GM12878 (cell line): ENCODE measurements around the gene ADAMTSL1. TPM values are rescaled to one million over a fixed set of nuclear protein-coding genes. Genes with fewer than 3 reads are reported as not detected.

Source experiments
- ATAC-seq: fragments of 200-7000 bp; cut with Tn5 transposase; 3 replicates; pipeline ENCODE4 v1.9.1; 2020; ENCODE audit warnings: mild to moderate bottlenecking, moderate library complexity
- BruUV-seq: library from RNA; stranded (reverse); fragments of 400-500 nt; replicated peaks from 2 replicates; lab custom pipeline; 2021; lab: Mats Ljungman, UMichigan
- CTCF ChIA-PET: fragments of 300-600 bp; sonication (Branson Sonifier 250); formaldehyde crosslinking; extraction: SDS; loops from one replicate; lab custom pipeline; 2021; ENCODE audit warnings: inconsistent platforms; lab: Yijun Ruan, JAX
- POLR2A ChIA-PET: fragments of 350-600 bp; formaldehyde crosslinking; extraction: SDS; loops from one replicate; lab custom pipeline; 2021; ENCODE audit warnings: inconsistent platforms; lab: Charles Lee
- RAD21 ChIA-PET: fragments of 300-600 bp; sonication (Branson Sonifier 250); formaldehyde crosslinking; loops from one replicate; lab custom pipeline; 2023; ENCODE audit warnings: antibody characterized with exemption; ENCODE audit not compliant: unreplicated experiment; lab: Charles Lee
- SMC1A ChIA-PET: fragments of 300-600 bp; sonication (Branson Sonifier 250); formaldehyde crosslinking; loops from one replicate; lab custom pipeline; 2023; ENCODE audit not compliant: unreplicated experiment, uncharacterized antibody; lab: Charles Lee
- DNase-seq: peaks from one replicate; pipeline ENCODE4 v3.0.0-alpha.2; 2011; ENCODE audit warnings: low read depth, low spot score
- FAIRE-seq: peaks from 3 replicates; lab custom pipeline; 2011; peaks lifted over from hg19 to GRCh38; lab: Jason Lieb, UNC
- H2AFZ ChIP-seq: 2 replicates; pipeline ENCODE4 v1.6.0; 2011; ENCODE audit warnings: low read depth, low read length, control low read depth; ENCODE audit not compliant: control insufficient read depth
- H3K27ac ChIP-seq: 2 replicates; pipeline ENCODE4 v1.5.1; 2011; ENCODE audit warnings: control low read depth; ENCODE audit not compliant: control insufficient read depth, insufficient read depth
- H3K27me3 ChIP-seq, 2 experiments: replicated peaks in 1 of 2; 2 replicates each; pipeline versions ENCODE4 v1.6.0 to v1.6.1; 2011; ENCODE audit warnings: low read length in 1 of 2; ENCODE audit not compliant: control insufficient read depth in 2 of 2, insufficient read depth in 2 of 2
- H3K36me3 ChIP-seq, 2 experiments: 2 replicates each; pipeline ENCODE4 v1.5.1; 2011; ENCODE audit warnings: low read length in 1 of 2; ENCODE audit not compliant: control insufficient read depth in 2 of 2, insufficient read depth in 2 of 2
- H3K4me1 ChIP-seq: 2 replicates; pipeline ENCODE4 v1.6.1; 2011; ENCODE audit warnings: mild to moderate bottlenecking, low read length, moderate library complexity, mixed read lengths; ENCODE audit not compliant: control insufficient read depth, insufficient read depth
- H3K4me2 ChIP-seq: 2 replicates; pipeline ENCODE4 v1.6.0; 2011; ENCODE audit warnings: control low read depth; ENCODE audit not compliant: control insufficient read depth, insufficient read depth
- H3K4me3 ChIP-seq: fragments of 200-600 bp; sonication (generic); 2 replicates; pipeline ENCODE4 v1.5.1; 2016
- H3K79me2 ChIP-seq: 2 replicates; pipeline ENCODE4 v1.6.0; 2011; ENCODE audit warnings: low read length; ENCODE audit not compliant: control insufficient read depth, insufficient read depth
- H3K9ac ChIP-seq: 2 replicates; pipeline ENCODE4 v1.8.0; 2011; ENCODE audit warnings: low read length, control low read depth, mixed read lengths; ENCODE audit not compliant: control insufficient read depth, insufficient read depth
- H3K9me3 ChIP-seq: replicated peaks from 3 replicates; pipeline ENCODE4 v1.5.1; 2011; ENCODE audit warnings: mild to moderate bottlenecking, low read length; ENCODE audit not compliant: control insufficient read depth, insufficient read depth
- H4K20me1 ChIP-seq: 2 replicates; pipeline ENCODE4 v1.6.0; 2011; ENCODE audit not compliant: control insufficient read depth, insufficient read depth
- BACH1 ChIP-seq: fragments of 450-650 bp; IDR thresholded peaks from 2 replicates; pipeline ENCODE4 v1.6.1; 2017; ENCODE audit warnings: mild to moderate bottlenecking, borderline replicate concordance
- MTA2 ChIP-seq: fragments of 450-650 bp; IDR thresholded peaks from 2 replicates; pipeline ENCODE4 v1.6.1; 2016; ENCODE audit warnings: low read depth, mild to moderate bottlenecking, moderate library complexity
- POU2F2 ChIP-seq: IDR thresholded peaks from 3 replicates; pipeline ENCODE4 v1.6.1; 2011; ENCODE audit warnings: low read depth, mild to moderate bottlenecking, low read length, borderline replicate concordance
- STAT1 ChIP-seq: fragments of 450-650 bp; conservative IDR thresholded peaks from 2 replicates; pipeline ENCODE4 v1.6.1; 2014; ENCODE audit warnings: antibody characterized with exemption, mild to moderate bottlenecking
- STAT3 ChIP-seq: IDR thresholded peaks from 2 replicates; pipeline ENCODE4 v1.6.1; 2011; ENCODE audit warnings: low read depth, low read length, improper control_type of control experiment
- YY1 ChIP-seq: IDR thresholded peaks from 2 replicates; pipeline ENCODE4 v1.6.1; 2011; ENCODE audit warnings: low read depth, mild to moderate bottlenecking, low read length
- WGBS: methylation state at CpG from one replicate; pipeline ENCODE4 v1.1.6; 2016; ENCODE audit warnings: low lambda C conversion rate; ENCODE audit not compliant: insufficient replicate concordance, insufficient coverage; ENCODE audit errors: missing lambda C conversion rate; 5-methylcytosine and 5-hydroxymethylcytosine counted together
- in situ Hi-C: fragments of 300-500 bp; cut with MboI; formaldehyde crosslinking; loops from 9 replicates; pipeline ENCODE4 v1.14.3; 2018; ENCODE audit warnings: mixed read lengths
- intact Hi-C: fragments of 100-400 bp; cut with micrococcal nuclease; formaldehyde crosslinking; loops from one replicate; pipeline ENCODE4 v1.14.2; 2022; ENCODE audit not compliant: unreplicated experiment
- polyA plus RNA-seq, 11 experiments: library from polyadenylated mRNA; depleted of rRNA in 4 of 11; unstranded in 6 of 11; stranded (reverse) in 5 of 11; fragments of >200 nt; fragmentation: Nextera tagmentation in 4 of 11; fragmentation: Illumina TruSeq in 1 of 11; extraction: Ambion mirVana in 4 of 11; extraction: Trizol in 1 of 11; gene quantifications; 1 replicate in 1 of 11; 2 replicates in 10 of 11; pipeline versions ENCODE4 v1.2.1 to v1.2.3, GENCODE V29; 2011 to 2016; ENCODE audit warnings: inconsistent platforms in 2 of 11, missing spikeins in 2 of 11, low read depth in 1 of 11
- total RNA-seq, 4 experiments: library from RNA; depleted of rRNA in 3 of 4; stranded (reverse); fragments of >200 nt in 3 of 4; fragmentation: Illumina TruSeq in 1 of 4; extraction: Trizol in 1 of 4; gene quantifications; 2 replicates each; pipeline versions ENCODE4 v1.2.1 to v1.2.3, GENCODE V29; 2013 to 2021
- TF ChIP-seq, protein P1 (sequence below): IDR thresholded peaks from 2 replicates; pipeline ENCODE4 v1.6.1; 2012; ENCODE audit warnings: mild to moderate bottlenecking, low read depth, low read length

ADAMTSL1 gene
- total and polyA plus RNA-seq, 10 of the 15 experiments (the other 5 are each of a cell fraction or from before 2014, with no cell fraction given) = 0.01 to 0.10 (median 0.07) TPM; not detected in 6

GRCh38 chr9:18658804-18659705 lies 185.1 kb downstream of the ADAMTSL1 start (continued):
- TF ChIP-seq, protein P1, sequence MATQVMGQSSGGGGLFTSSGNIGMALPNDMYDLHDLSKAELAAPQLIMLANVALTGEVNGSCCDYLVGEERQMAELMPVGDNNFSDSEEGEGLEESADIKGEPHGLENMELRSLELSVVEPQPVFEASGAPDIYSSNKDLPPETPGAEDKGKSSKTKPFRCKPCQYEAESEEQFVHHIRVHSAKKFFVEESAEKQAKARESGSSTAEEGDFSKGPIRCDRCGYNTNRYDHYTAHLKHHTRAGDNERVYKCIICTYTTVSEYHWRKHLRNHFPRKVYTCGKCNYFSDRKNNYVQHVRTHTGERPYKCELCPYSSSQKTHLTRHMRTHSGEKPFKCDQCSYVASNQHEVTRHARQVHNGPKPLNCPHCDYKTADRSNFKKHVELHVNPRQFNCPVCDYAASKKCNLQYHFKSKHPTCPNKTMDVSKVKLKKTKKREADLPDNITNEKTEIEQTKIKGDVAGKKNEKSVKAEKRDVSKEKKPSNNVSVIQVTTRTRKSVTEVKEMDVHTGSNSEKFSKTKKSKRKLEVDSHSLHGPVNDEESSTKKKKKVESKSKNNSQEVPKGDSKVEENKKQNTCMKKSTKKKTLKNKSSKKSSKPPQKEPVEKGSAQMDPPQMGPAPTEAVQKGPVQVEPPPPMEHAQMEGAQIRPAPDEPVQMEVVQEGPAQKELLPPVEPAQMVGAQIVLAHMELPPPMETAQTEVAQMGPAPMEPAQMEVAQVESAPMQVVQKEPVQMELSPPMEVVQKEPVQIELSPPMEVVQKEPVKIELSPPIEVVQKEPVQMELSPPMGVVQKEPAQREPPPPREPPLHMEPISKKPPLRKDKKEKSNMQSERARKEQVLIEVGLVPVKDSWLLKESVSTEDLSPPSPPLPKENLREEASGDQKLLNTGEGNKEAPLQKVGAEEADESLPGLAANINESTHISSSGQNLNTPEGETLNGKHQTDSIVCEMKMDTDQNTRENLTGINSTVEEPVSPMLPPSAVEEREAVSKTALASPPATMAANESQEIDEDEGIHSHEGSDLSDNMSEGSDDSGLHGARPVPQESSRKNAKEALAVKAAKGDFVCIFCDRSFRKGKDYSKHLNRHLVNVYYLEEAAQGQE = no peak
- no peak for TF ChIP-seq BACH1

GRCh38 chr9:18660001-18660400 lies 186.0 kb downstream of the ADAMTSL1 start:
- Histone ChIP-seq H2AFZ (no peak overlapping the region), H3K9ac (no peak overlapping the region), H3K9me3 (no peaks in the 10 kb centered on the region), H3K4me1 (no peaks in the 10 kb centered on the region), H3K79me2 (no peaks in the 10 kb centered on the region), H3K4me3 (no peak overlapping the region), H3K36me3 (no peaks in the 10 kb centered on the region), H3K27ac (no peak overlapping the region), H3K27me3 (no peaks in the 10 kb centered on the region), H3K4me2 (no peak overlapping the region), H4K20me1 (no peaks in the 10 kb centered on the region)
- ChIA-PET RAD21 (no interaction called here), SMC1A (interaction anchor here (1.2 kb wide), 1 partner anchor 131 kb away, joined by 3 read pairs; no protein-coding TSS in a partner anchor), POLR2A (interaction anchor here (0.7 kb wide), 1 partner anchor 1557 kb away, joined by 3 read pairs; no protein-coding TSS in a partner anchor), CTCF (no interaction called here)
- DNase-seq (no peak), FAIRE-seq (no peak), ATAC-seq (no peak)
- intact Hi-C loops (no loop called here), in situ Hi-C loops (no loop called here)
- no TSS peak for BruUV-seq
- 48% methylated on average over 1 of the region's 1 CpG for WGBS
- no peak for TF ChIP-seq STAT1
- no peak for TF ChIP-seq POU2F2
- no peak for TF ChIP-seq STAT3
- no peak for TF ChIP-seq YY1
- TF ChIP-seq MTA2 = no peak
